ENCODE measurements around the gene TFAM.

DNA sequence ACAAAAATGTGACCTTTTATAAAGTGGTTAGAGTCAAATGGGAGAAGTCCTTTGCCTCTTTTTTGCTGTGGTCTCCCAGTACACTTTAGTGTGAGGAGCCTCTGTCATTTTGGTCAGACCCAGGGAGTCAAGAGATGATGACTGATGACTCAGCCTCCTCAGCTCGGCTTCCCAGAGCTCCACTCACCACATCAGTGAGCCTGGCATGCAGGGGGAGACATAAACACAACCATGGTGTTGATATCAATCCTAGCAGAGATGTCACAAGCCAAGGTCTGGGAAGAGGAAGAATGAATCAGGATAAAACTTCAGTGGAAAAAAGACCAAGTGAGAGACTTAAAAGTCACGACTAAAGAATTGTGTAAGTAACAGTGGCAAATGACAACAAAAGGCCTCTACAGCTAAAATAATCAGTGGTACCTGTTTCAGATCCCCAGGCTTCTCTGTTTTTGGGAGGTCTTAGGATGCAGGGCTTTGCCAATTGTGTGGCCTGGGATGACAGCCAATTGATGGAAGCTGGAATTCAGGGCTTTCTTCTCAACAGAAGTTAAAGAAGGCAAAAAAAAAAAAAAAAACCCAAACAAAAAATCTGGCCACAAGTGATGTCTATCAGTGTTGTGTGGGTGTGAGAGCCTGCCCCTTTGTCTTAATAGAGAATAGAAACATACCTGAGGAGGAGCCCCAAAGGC is 50.2 kb downstream of the TFAM start:
- TF ChIP-seq, protein P1, sequence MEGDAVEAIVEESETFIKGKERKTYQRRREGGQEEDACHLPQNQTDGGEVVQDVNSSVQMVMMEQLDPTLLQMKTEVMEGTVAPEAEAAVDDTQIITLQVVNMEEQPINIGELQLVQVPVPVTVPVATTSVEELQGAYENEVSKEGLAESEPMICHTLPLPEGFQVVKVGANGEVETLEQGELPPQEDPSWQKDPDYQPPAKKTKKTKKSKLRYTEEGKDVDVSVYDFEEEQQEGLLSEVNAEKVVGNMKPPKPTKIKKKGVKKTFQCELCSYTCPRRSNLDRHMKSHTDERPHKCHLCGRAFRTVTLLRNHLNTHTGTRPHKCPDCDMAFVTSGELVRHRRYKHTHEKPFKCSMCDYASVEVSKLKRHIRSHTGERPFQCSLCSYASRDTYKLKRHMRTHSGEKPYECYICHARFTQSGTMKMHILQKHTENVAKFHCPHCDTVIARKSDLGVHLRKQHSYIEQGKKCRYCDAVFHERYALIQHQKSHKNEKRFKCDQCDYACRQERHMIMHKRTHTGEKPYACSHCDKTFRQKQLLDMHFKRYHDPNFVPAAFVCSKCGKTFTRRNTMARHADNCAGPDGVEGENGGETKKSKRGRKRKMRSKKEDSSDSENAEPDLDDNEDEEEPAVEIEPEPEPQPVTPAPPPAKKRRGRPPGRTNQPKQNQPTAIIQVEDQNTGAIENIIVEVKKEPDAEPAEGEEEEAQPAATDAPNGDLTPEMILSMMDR (IDR thresholded peaks at IDR 0.05), result no peak
- TF ChIP-seq POLR2A (IDR thresholded peaks at IDR 0.05), result no peak
- TF ChIP-seq POLR2AphosphoS5 (IDR thresholded peaks at IDR 0.05; ENCODE audit: insufficient read depth in 1 of 2, low read depth in 1 of 2), result no peak
